Daoy (cell line): Measurements from ENCODE around the gene GRB14. TPM values are rescaled to one million over a fixed set of nuclear protein-coding genes. Genes with fewer than 3 reads are reported as not detected.

Experiments
- DNase-seq: peaks from one replicate; pipeline ENCODE4 v3.0.0-alpha.2; 2015; ENCODE audit warnings: low read depth
- total RNA-seq: library from RNA; depleted of rRNA; stranded (reverse); fragments of >200 nt; shearing (Covaris generic); gene quantifications from 2 replicates; pipeline ENCODE4 v1.2.3, GENCODE V29; 2014

Gene GRB14
- total RNA-seq, 1 experiment from 2014 or later: 2.9 TPM

DNA sequence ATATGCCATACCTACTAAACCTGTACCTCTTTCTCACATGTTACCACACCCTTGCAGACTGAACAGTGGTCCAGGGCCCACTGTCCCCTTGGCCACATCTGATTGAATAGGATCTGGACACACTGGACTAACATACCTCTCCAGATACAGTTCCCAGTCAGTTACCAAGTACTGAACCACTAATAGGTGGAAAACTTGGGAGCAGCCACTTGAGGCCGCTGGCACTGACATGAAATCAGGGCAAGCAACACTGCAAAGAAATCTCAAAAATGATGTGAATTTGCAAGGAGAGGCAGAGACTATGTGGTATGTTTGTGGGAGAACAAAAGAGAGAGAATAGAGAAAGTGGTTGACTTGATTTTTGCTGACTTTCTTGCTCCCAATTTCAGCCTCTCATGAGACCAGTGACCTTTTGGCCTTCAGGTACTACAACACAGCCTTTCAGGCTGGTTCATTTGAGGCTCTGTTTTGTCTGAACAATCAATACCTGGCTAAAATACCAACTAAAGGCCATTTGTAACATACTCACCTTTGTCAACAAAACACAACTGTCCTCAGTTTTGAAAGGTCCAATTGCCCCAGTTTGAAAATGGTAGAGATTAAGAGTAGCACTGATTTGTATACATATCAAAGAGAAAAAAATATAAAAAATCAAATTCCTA, 7.8 kb downstream of the GRB14 start:
- DNase-seq: no peak

DNA sequence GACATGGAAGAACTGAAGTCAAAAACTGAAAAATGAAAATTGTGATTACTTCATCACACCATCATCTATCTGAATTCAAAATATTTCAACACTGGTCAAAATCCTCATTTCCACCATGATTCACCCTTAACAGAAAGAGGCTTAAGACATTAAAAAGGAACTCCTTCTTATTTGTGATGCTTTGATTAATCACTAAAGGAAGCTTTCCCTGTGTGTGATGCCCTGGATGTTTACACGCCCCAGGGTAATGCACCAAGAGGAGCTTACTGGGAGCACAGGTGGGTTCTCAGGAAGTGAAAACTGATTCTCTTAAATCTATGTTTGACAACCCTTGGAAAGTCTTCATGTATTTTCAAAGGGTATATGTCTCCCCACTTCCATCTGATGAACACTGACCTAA, 11.5 kb downstream of the GRB14 start:
- DNase-seq: no peak

GRCh38 chr2:164606557-164606956, 14.7 kb downstream of the GRB14 start:
- DNase-seq: peak; percentile 4

DNA sequence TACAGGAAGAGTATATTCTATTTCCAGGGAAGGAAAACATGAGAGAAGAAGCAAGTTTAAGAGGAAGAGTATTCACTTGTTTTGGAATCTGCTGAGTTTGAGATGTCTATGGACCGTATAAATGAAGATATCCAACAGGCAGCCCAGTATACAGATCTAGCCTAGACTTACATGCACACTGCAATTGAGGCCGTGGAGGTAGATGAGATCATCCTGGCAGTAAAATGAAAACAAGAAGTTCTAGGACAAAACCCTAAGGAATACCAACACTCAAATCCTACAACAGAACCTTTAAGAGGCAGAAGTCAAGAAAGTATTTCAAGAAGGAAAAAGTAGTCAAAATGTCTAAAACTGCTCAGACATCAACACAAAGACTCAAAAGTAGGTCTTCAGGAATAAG, 16.0 kb downstream of the GRB14 start:
- DNase-seq: no peak

GRCh38 chr2:164600763-164601162, 20.5 kb downstream of the GRB14 start:
- DNase-seq: no peak

- DNase-seq: peak; percentile 41
These were observed 21.2 kb downstream of the GRB14 start for GRCh38 chr2:164599954-164600589.

DNA sequence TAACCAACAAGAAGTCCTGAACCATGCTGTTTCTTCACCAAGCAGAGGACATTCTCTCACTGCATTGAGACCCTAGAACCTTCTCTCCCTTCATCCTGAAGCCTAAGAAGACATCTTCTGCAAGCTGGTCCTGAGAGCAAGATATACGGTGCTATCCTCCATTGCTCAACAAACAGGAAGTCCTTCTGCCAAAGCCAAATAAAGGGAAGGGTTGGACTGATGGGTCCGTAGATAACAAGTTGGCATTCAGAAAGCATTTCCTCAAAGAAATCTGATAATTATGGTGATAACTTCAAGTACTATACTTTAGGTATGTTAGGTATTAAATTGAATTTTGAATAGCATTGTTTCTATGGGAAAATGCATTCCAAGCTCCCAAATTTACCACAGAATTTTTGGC, 23.3 kb downstream of the GRB14 start:
- DNase-seq: no peak

- no peak for DNase-seq
These were observed 26.3 kb downstream of the GRB14 start for GRCh38 chr2:164595031-164595430.

DNA sequence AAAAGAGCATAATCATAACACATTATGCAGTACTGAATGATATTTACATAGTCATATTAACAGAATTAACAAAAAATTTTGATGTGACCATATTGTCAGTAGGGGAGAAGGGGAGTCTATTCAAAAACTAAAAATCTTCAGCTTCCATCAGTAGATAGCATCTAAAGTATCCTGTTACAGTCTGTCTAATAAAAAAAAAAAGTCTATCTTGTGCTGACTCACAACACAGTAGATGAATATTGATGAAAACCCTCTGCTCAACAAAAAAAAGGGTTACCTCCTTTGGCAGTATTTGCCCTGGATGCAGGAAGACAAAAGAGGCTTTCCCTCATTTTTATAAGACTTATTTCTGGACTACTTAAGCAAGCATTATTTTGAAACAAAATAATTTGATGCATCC, 27.3 kb downstream of the GRB14 start:
- DNase-seq: no peak

GRCh38 chr2:164593541-164593940, 27.7 kb downstream of the GRB14 start:
- no peak for DNase-seq

- no peak for DNase-seq
These were observed 31.8 kb downstream of the GRB14 start for GRCh38 chr2:164589522-164589921.

- DNase-seq: no peak
These were observed 40.2 kb downstream of the GRB14 start for GRCh38 chr2:164581050-164581449.

DNA sequence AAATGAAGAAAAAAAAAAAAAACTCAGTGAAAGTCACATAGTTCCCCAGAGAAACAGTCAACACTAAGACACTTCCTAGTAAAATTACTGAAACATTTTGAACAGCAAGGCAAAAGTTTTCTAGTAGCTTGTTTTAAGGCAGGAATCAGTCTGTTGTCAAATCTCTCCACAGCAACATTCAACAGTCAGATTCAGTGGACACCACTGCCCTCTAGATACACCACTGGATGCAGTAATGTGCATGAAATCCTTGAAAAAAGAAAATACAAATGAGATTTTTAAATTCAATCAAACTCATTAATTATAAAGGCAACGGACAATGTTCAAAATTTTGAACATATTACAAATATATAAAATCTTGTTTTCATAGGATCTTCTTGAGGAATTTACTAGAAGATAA, 46.4 kb downstream of the GRB14 start:
- DNase-seq: no peak

DNA sequence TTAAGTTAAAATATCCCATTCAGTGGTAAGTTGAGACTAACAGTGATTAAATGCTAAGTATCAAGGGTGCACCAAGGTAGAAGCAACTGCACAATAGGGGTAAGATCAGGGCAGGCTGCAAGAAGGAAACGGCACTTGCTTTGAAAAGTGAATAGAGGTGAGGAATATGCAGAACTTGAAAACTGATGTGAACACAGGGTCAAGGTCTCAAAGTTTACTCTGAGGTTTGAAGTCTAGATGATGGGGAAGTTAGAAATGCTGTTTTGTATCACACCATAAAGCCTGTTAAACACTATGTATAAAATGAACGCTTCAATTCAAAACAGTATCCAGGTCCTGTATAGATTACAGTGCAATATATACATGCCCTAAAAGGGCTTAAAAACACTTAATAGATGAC, 50.8 kb downstream of the GRB14 start:
- DNase-seq: no peak

DNA sequence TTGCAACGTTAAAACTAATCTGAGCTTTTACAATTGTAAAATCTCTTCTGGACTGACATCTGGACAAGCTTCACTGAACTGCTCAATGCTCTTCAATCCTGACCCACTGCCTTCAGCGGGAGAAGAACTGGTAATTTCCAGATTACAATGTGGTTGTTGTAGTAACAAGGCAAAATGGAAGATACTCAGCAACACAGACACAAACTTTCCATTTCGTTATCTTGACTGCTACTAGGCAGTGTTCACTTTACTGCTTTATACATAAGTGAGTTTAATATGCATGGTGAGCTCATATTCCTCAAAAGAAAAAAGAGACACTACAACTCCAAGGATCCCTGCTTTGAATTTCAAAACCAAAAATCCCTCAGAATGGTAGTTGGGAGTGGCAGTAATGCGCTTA, 51.9 kb downstream of the GRB14 start:
- DNase-seq: no peak

GRCh38 chr2:164568317-164568716, 53.0 kb downstream of the GRB14 start:
- no peak for DNase-seq

DNA sequence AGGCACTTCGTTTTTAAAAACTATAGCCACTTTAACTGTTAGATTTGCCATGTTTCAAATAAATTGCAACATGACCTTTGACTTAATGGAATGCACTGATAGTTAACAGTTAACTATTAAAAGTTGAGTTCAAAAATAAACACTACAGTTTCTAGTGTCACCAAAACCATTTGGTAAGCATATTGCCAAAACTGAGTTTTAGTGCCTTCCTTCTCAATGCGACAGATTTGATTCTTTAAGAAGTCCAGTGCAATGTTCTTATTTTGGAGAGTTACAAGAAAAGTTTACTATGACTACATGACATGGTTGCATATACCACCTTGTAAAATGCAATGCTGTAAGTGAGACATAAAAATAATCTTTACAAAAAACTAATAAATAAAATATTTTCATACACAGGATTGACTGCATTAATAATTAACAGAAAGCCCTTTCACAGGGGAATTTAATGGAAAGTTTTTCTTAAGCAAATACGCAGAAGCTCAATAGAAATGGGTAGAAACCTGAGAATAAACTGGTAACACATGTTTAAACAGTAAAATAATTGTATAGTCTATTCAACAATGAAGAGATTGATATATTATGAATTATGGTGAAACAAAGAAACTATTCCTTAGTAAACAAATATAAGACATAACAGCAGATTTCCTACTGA, 53.8 kb downstream of the GRB14 start:
- DNase-seq: no peak

DNA sequence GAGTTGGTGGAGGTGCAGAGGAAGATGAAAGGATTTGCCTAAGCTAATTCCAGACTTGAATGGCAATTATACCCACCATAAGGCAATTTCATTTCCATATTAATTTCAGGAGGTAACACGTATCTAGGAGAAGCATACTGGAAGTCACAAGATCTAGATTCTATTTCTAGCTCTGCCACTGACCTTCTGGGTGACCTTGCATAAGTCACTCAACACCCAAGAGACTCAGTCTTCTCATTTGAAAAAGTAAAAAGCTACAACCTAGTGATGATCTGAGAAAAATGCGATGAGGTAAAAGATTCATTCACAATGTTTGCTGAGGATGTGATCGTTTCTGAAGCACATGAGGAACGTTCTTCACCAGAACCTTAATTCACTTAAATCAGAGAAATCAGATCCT, 55.9 kb downstream of the GRB14 start:
- DNase-seq: no peak

DNA sequence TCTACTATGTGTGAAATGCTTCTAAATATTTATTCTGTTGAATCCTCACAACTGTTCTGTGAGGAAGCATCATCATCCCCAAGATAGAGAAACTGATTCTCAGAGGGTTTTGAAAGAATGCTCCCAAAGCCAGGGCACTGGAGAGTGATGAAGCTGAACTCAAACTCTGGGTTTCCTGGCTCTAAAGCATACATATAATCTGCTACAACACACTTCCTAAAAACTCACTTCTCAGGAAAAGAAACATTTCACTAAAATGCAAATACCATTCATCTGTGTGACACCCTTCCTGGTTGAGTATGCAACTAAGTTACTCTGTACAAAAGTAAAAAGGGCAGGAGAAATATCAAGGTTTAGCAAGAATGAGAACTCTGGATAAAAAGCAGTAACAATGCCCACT, 58.6 kb downstream of the GRB14 start:
- DNase-seq: no peak

DNA sequence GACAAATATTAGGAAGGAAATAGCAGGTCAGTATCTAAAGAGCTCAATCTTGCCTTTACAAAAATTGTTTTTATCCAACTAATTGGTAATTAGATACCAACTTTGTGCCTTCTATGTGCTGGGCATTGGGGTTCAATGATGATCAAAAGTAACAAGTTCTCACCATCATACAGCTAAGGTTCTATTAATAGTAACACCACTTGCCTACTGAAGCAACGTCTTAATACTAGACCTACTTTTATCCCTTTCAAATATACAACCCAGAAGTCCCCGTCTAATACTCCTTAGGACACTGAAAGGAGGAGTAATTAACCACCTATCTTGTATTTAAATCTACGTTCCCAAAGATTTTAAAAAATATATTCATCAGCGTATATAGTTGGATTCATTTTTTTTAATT, 59.3 kb downstream of the GRB14 start:
- no peak for DNase-seq

- no peak for DNase-seq
These were observed 59.9 kb downstream of the GRB14 start for GRCh38 chr2:164561416-164561815.

- no peak for DNase-seq
These were observed 60.4 kb downstream of the GRB14 start for GRCh38 chr2:164560902-164561301.

DNA sequence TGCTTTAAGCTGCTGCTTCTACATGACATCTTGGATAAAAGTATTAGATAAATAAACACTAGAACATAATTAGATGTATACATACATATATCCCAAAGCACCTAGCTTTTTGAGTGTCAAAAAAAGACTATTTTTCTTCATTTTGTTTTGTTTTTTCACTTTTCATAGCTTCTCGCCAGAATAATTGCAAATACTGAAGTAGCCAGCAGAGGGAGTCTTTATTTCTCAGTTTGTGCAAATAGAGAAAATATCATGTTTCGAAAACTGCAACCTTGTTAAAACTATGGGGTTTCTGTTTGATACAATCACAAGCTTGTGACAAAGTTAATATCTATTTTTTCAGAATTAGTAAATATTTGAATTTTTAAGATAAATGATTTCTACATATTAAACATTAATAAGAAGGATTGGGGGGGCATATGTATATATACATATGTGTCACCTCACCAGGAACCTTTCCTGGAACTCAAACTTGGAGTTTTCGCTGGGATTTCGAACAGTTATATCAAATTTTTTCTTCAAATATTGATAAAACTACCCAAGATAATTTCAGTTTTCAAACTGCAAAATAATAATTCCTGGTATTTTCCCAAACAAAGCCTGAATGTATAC, 61.0 kb downstream of the GRB14 start:
- no peak for DNase-seq
